SU-DHL-6 (cell line): ENCODE results near the gene MATK.

Experiments
- EZH2phosphoT487 ChIP-seq: fragments of 200-600 bp; sonication (generic), shearing (Covaris generic); conservative IDR thresholded peaks from 2 replicates; pipeline ENCODE4 v1.6.1; 2018; ENCODE audit warnings: mild to moderate bottlenecking, antibody characterized with exemption, low read length, moderate library complexity, mixed read lengths
- TF ChIP-seq, protein P1 (sequence below): fragments of 200-600 bp; sonication (generic); IDR thresholded peaks from one replicate; pipeline ENCODE4 v1.5.1; 2017; ENCODE audit warnings: antibody characterized with exemption, mild to moderate bottlenecking, low read length, moderate library complexity; ENCODE audit not compliant: insufficient read depth, poor library complexity, severe bottlenecking

DNA sequence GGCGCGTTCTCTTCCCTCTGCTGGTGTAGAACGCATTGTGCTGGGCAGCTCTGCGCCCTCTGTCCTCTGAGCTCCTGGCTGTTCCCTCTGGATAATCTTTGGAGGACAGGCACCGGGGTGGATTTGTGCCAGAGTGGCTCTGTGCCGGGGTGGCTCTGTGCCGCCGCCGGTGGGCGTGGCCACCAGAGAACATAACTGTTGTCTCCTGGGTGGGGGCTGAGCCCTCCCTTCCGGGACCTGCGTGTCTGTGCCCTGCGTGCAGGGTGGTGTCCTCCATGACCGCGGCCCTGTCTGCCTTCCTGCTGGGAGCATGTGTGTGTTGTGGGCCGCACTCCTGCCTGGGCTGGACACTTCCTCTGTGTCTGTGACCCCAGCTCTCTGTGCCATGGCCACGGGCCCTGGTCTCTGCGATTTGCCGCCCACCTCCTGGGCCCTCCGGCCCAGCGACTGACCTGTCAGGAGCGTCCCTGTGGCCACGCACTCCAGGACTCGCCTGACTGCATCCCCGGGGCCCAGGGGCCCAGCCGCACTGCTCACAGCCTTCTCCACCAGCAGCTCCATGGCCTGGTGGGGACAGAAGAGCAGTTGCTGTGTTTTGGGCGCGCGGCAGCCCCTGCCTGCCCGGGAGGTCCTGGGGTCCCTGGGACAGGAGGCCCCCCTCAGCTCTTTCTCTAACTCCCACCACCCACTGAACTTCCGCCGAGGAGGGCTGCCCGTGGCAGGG is 22.4 kb upstream of the MATK start:
- TF ChIP-seq, protein P1, sequence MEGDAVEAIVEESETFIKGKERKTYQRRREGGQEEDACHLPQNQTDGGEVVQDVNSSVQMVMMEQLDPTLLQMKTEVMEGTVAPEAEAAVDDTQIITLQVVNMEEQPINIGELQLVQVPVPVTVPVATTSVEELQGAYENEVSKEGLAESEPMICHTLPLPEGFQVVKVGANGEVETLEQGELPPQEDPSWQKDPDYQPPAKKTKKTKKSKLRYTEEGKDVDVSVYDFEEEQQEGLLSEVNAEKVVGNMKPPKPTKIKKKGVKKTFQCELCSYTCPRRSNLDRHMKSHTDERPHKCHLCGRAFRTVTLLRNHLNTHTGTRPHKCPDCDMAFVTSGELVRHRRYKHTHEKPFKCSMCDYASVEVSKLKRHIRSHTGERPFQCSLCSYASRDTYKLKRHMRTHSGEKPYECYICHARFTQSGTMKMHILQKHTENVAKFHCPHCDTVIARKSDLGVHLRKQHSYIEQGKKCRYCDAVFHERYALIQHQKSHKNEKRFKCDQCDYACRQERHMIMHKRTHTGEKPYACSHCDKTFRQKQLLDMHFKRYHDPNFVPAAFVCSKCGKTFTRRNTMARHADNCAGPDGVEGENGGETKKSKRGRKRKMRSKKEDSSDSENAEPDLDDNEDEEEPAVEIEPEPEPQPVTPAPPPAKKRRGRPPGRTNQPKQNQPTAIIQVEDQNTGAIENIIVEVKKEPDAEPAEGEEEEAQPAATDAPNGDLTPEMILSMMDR: no peak
- no peak for TF ChIP-seq EZH2phosphoT487
